Lower leg skin (tissue), 3 donors: ENCODE measurements around the gene FGL2.

Experiments
- POLR2A ChIP-seq, 2 donors: fragments of 450-650 bp; IDR thresholded peaks; one replicate each; pipeline ENCODE4 v1.6.1; 2016 to 2017; ENCODE audit warnings: antibody characterized with exemption in 2 of 2, mild to moderate bottlenecking in 1 of 2, moderate library complexity in 1 of 2
- TF ChIP-seq, protein P1 (sequence below), 3 donors: fragments of 450-650 bp; IDR thresholded peaks; one replicate each; pipeline ENCODE4 v1.5.1; 2016; ENCODE audit warnings: antibody characterized with exemption in 3 of 3, mild to moderate bottlenecking in 3 of 3, moderate library complexity in 2 of 3

- TF ChIP-seq, protein P1, sequence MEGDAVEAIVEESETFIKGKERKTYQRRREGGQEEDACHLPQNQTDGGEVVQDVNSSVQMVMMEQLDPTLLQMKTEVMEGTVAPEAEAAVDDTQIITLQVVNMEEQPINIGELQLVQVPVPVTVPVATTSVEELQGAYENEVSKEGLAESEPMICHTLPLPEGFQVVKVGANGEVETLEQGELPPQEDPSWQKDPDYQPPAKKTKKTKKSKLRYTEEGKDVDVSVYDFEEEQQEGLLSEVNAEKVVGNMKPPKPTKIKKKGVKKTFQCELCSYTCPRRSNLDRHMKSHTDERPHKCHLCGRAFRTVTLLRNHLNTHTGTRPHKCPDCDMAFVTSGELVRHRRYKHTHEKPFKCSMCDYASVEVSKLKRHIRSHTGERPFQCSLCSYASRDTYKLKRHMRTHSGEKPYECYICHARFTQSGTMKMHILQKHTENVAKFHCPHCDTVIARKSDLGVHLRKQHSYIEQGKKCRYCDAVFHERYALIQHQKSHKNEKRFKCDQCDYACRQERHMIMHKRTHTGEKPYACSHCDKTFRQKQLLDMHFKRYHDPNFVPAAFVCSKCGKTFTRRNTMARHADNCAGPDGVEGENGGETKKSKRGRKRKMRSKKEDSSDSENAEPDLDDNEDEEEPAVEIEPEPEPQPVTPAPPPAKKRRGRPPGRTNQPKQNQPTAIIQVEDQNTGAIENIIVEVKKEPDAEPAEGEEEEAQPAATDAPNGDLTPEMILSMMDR (IDR thresholded peaks at IDR 0.05), result no peak
- no peak for TF ChIP-seq POLR2A (IDR thresholded peaks at IDR 0.05)
Measured at GRCh38 chr7:77246026-77246640, 46.5 kb upstream of the FGL2 start.
